ENCODE data around the gene RELA. TPM values are rescaled to one million over a fixed set of nuclear protein-coding genes. Genes with fewer than 3 reads are reported as not detected.
"Not testable (repeated sequence)": the region's sequence is repeated elsewhere in the genome, so short reads cannot be mapped to it uniquely, and the experiment has no call there.

The RELA gene
- total RNA-seq, 1 donor from 2014 or later, result 68.2 TPM

GRCh38 chr11:65642014-65642671 is 20.6 kb downstream of the RELA start:
- TF ChIP-seq, protein P1, sequence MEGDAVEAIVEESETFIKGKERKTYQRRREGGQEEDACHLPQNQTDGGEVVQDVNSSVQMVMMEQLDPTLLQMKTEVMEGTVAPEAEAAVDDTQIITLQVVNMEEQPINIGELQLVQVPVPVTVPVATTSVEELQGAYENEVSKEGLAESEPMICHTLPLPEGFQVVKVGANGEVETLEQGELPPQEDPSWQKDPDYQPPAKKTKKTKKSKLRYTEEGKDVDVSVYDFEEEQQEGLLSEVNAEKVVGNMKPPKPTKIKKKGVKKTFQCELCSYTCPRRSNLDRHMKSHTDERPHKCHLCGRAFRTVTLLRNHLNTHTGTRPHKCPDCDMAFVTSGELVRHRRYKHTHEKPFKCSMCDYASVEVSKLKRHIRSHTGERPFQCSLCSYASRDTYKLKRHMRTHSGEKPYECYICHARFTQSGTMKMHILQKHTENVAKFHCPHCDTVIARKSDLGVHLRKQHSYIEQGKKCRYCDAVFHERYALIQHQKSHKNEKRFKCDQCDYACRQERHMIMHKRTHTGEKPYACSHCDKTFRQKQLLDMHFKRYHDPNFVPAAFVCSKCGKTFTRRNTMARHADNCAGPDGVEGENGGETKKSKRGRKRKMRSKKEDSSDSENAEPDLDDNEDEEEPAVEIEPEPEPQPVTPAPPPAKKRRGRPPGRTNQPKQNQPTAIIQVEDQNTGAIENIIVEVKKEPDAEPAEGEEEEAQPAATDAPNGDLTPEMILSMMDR (IDR thresholded peaks at IDR 0.05), result no peak
- ATAC-seq (no peak), DNase-seq (no peak)
- no peaks in the 10 kb centered on the region for H3K9me3 ChIP-seq
- intact Hi-C loops (cut with DNase I), result no loop called here
- peak overlapping the region; percentile 76 for H3K4me3 ChIP-seq
- peaks cover 41% of the 10 kb centered on the region for H3K36me3 ChIP-seq
- no peaks in the 10 kb centered on the region for H3K27me3 ChIP-seq
- peak overlapping the region; percentile 85 for H3K27ac ChIP-seq
- peaks cover 34% of the 10 kb centered on the region for H3K4me1 ChIP-seq

GRCh38 chr11:65641297-65642013 is 21.3 kb downstream of the RELA start:
- H3K4me3 ChIP-seq, result peak overlapping the region; percentile 76
- no peaks in the 10 kb centered on the region for H3K27me3 ChIP-seq
- H3K9me3 ChIP-seq, result no peaks in the 10 kb centered on the region
- TF ChIP-seq, protein P1 (IDR thresholded peaks at IDR 0.05), result no peak
- H3K4me1 ChIP-seq, result peaks cover 36% of the 10 kb centered on the region
- ATAC-seq, result no peak
- DNase-seq, result no peak
- peaks cover 44% of the 10 kb centered on the region for H3K36me3 ChIP-seq
- H3K27ac ChIP-seq, result peak overlapping the region; percentile 85
- intact Hi-C loops (cut with DNase I), result no loop called here

DNA sequence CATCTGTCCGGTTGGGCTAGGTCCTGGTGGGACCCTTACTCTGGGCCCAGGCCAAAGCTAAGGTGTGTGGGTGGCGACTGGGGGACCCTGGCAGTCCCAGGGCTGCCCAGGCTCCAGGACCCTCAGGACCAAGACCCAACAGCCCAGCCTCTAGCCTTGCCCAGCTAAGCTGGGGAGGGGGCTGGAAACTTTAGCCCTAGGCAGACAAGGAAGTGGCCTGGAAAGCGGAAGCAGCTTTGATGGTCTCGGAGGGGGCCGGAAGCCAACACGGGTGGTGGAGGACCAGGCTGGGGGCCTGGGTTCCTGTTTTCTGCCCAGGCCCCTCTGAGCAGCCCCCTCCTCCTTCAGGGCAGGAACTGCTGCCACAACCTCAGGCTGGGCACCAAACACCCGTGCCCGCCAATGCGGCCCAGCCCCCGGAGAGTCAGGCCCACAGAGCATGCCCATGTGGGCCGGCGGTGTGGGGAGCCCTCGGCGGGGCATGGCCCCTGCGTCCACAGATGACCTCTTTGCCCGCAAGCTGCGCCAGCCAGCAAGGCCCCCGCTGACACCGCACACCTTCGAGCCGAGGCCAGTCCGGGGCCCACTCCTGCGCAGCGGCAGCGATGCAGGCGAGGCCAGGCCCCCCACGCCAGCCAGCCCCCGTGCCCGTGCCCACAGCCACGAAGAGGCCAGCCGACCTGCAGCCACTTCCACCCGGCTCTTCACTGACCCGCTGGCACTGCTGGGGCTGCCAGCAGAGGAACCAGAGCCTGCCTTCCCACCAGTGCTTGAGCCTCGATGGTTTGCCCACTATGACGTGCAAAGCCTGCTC is 22.0 kb downstream of the RELA start:
- peak overlapping the region; percentile 76 for H3K4me3 ChIP-seq
- peaks cover 47% of the 10 kb centered on the region for H3K36me3 ChIP-seq
- no peaks in the 10 kb centered on the region for H3K9me3 ChIP-seq
- peaks cover 36% of the 10 kb centered on the region for H3K4me1 ChIP-seq
- peak; percentile 80 for DNase-seq
- intact Hi-C loops (cut with DNase I), result no loop called here
- TF ChIP-seq, protein P1 (IDR thresholded peaks at IDR 0.05), result no peak
- no peaks in the 10 kb centered on the region for H3K27me3 ChIP-seq
- peak overlapping the region; percentile 85 for H3K27ac ChIP-seq
- ATAC-seq, result peak; percentile 30

DNA sequence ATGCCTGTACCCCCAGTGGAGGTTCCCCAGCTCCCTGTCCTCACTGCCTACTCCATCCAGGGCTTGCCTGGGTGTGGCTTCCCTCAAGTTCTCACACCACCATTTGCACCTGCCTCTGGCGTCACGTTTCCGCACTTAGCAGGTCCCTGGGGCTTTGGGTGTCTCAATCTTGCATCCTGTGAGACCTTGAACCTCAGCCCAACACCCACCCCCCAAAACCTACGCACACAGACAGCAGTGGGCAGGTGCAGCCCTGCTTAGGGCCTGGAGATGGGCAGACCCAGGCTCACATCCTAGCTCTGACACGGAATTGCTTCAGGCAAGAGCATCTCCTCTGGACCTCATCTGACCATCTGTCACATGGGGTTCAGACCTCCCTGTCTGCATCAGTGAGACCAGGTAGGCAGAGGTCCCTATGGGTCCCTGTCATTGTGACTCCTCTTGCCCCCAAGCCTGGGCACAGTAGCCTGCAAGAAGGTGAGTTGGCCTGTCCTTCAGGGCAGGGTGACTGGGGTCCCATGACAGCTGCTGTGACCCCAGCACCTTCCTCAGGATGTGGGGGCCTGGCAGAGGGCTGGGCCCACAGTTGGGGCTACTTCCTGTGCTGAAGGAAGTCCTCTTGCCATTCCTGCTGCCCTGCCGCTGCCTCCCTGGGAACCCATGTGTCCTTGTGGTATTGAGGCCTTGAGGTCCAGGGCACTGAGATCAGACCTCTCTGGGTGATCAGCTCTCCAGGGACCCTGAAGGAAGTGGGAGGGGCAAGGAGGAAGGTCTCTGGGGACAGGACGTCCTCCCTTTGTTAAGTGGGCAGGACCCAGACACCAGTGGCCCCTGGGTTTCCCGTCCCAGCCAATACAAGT is 22.9 kb downstream of the RELA start:
- intact Hi-C loops (cut with DNase I), result no loop called here
- Histone ChIP-seq H3K27ac (peak overlapping the region; percentile 85), H3K4me3 (peak overlapping the region; percentile 76), H3K4me1 (peaks cover 36% of the 10 kb centered on the region), H3K36me3 (peaks cover 47% of the 10 kb centered on the region), H3K9me3 (no peaks in the 10 kb centered on the region), H3K27me3 (no peaks in the 10 kb centered on the region)
- DNase-seq, result no peak
- TF ChIP-seq, protein P1 (IDR thresholded peaks at IDR 0.05), result no peak
- ATAC-seq, result peak; percentile 24

- DNase-seq; H3K27me3 ChIP-seq; H3K9me3 ChIP-seq; ATAC-seq; intact Hi-C loops (cut with DNase I): not testable (repeated sequence)
- Histone ChIP-seq H3K4me1 (peaks cover 36% of the 10 kb centered on the region), H3K36me3 (peaks cover 49% of the 10 kb centered on the region), H3K4me3 (peak overlapping the region; percentile 76), H3K27ac (peak overlapping the region; percentile 85)
These were observed 23.5 kb downstream of the RELA start for GRCh38 chr11:65639228-65639597.

Measured in upper lobe of right lung (tissue), 1 donor.